SU-DHL-6 (cell line): ENCODE results near the gene HOXB7.

ENCODE experiments used
- H2AFZ ChIP-seq: fragments of 200-600 bp; sonication (generic); 2 replicates; pipeline ENCODE4 v1.6.1; 2014; ENCODE audit warnings: low read depth, mild to moderate bottlenecking, moderate library complexity, mixed read lengths, antibody characterized with exemption, low read length; ENCODE audit not compliant: severe bottlenecking
- H3F3A ChIP-seq: fragments of 200-600 bp; shearing (Covaris generic); 2 replicates; pipeline ENCODE4 v1.6.0; 2016; ENCODE audit warnings: antibody characterized with exemption, mild to moderate bottlenecking; ENCODE audit not compliant: insufficient read depth
- H3K27ac ChIP-seq: fragments of 200-600 bp; sonication (generic); 2 replicates; pipeline ENCODE4 v1.5.1; 2016; ENCODE audit warnings: low read depth, mild to moderate bottlenecking, low read length, moderate library complexity, mixed read lengths
- H3K27me3 ChIP-seq: fragments of 200-600 bp; sonication (generic), shearing (Covaris generic); 2 replicates; pipeline ENCODE4 v1.6.0; 2014; ENCODE audit warnings: mild to moderate bottlenecking, low read length
- H3K36me3 ChIP-seq: fragments of 200-600 bp; sonication (generic); 2 replicates; pipeline ENCODE4 v1.6.1; 2014; ENCODE audit warnings: mild to moderate bottlenecking, low read length, mixed read lengths
- H3K4me2 ChIP-seq: fragments of 300-600, 200-600 bp; shearing (Covaris generic), sonication (generic); 2 replicates; pipeline ENCODE4 v1.6.0; 2014; ENCODE audit warnings: low read length, low read depth, mild to moderate bottlenecking; ENCODE audit not compliant: poor library complexity, severe bottlenecking
- H3K4me3 ChIP-seq: fragments of 200-600 bp; sonication (generic); 2 replicates; pipeline ENCODE4 v1.5.1; 2014; ENCODE audit warnings: antibody characterized with exemption, low read length, mild to moderate bottlenecking, mixed read lengths; ENCODE audit not compliant: insufficient read depth, poor library complexity, severe bottlenecking
- H3K79me2 ChIP-seq: fragments of 200-600 bp; sonication (generic); 2 replicates; pipeline ENCODE4 v1.6.1; 2014; ENCODE audit warnings: mild to moderate bottlenecking, low read length, moderate library complexity; ENCODE audit not compliant: insufficient read depth
- H3K9ac ChIP-seq: fragments of 200-600 bp; sonication (generic); 2 replicates; pipeline ENCODE4 v1.7.0; 2014; ENCODE audit warnings: mild to moderate bottlenecking, low read length
- H3K9me2 ChIP-seq: fragments of 200-600 bp; sonication (generic); replicated peaks from 2 replicates; pipeline ENCODE4 v1.6.1; 2014; ENCODE audit warnings: low read length; ENCODE audit not compliant: insufficient read depth
- H3K9me3 ChIP-seq: fragments of 200-600 bp; sonication (generic); 2 replicates; pipeline ENCODE4 v1.6.1; 2014; ENCODE audit warnings: low read length, mixed read lengths; ENCODE audit not compliant: insufficient read depth
- H4K20me1 ChIP-seq: fragments of 200-600 bp; sonication (generic); 2 replicates; pipeline ENCODE4 v1.6.1; 2014; ENCODE audit warnings: low read depth, mild to moderate bottlenecking, antibody characterized with exemption, low read length, moderate library complexity, mixed read lengths
- CTCF ChIP-seq: fragments of 200-600 bp; sonication (generic); IDR thresholded peaks from one replicate; pipeline ENCODE4 v1.5.1; 2017; ENCODE audit warnings: antibody characterized with exemption, mild to moderate bottlenecking, low read length, moderate library complexity; ENCODE audit not compliant: insufficient read depth, poor library complexity, severe bottlenecking
- EZH2phosphoT487 ChIP-seq: fragments of 200-600 bp; sonication (generic), shearing (Covaris generic); conservative IDR thresholded peaks from 2 replicates; pipeline ENCODE4 v1.6.1; 2018; ENCODE audit warnings: mild to moderate bottlenecking, antibody characterized with exemption, low read length, moderate library complexity, mixed read lengths

The HOXB7 gene

GRCh38 chr17:48561884-48562810 is 48.7 kb downstream of the HOXB7 start:
- Histone ChIP-seq H3K27me3 (no peaks in the 10 kb centered on the region), H3F3A (no peaks in the 10 kb centered on the region), H3K4me3 (no peak overlapping the region), H3K4me2 (no peak overlapping the region), H3K79me2 (no peaks in the 10 kb centered on the region), H2AFZ (no peak overlapping the region), H3K36me3 (no peaks in the 10 kb centered on the region), H3K9me3 (no peaks in the 10 kb centered on the region), H4K20me1 (no peaks in the 10 kb centered on the region), H3K27ac (no peak overlapping the region), H3K9me2 (no peaks in the 10 kb centered on the region), H3K9ac (no peak overlapping the region)
- no peak for TF ChIP-seq CTCF
- TF ChIP-seq EZH2phosphoT487: no peak

- Histone ChIP-seq H3F3A (no peaks in the 10 kb centered on the region), H3K36me3 (no peaks in the 10 kb centered on the region), H3K27me3 (no peaks in the 10 kb centered on the region), H3K27ac (no peak overlapping the region), H4K20me1 (no peaks in the 10 kb centered on the region), H3K9ac (no peak overlapping the region), H3K79me2 (no peaks in the 10 kb centered on the region), H3K9me3 (no peaks in the 10 kb centered on the region), H3K9me2 (no peaks in the 10 kb centered on the region), H2AFZ (no peak overlapping the region), H3K4me3 (no peak overlapping the region), H3K4me2 (no peak overlapping the region)
- TF ChIP-seq CTCF: no peak
- TF ChIP-seq EZH2phosphoT487: no peak
Observed at GRCh38 chr17:48559840-48560817, 50.7 kb downstream of the HOXB7 start.

- H3K27ac ChIP-seq: no peak overlapping the region
- H3K79me2 ChIP-seq: no peaks in the 10 kb centered on the region
- no peaks in the 10 kb centered on the region for H3K27me3 ChIP-seq
- H2AFZ ChIP-seq: no peak overlapping the region
- no peaks in the 10 kb centered on the region for H3F3A ChIP-seq
- no peaks in the 10 kb centered on the region for H3K9me3 ChIP-seq
- TF ChIP-seq EZH2phosphoT487: no peak
- TF ChIP-seq CTCF: no peak
- no peak overlapping the region for H3K9ac ChIP-seq
- no peak overlapping the region for H3K4me3 ChIP-seq
- no peak overlapping the region for H3K4me2 ChIP-seq
- no peaks in the 10 kb centered on the region for H3K9me2 ChIP-seq
- H3K36me3 ChIP-seq: no peaks in the 10 kb centered on the region
- H4K20me1 ChIP-seq: no peaks in the 10 kb centered on the region
Observed at GRCh38 chr17:48559122-48559839, 51.5 kb downstream of the HOXB7 start.
